Endothelial cell (in vitro differentiated cells): ENCODE results near the gene TSPAN3. TPM values are rescaled to one million over a fixed set of nuclear protein-coding genes. Genes with fewer than 3 reads are reported as not detected.

Experiments
- DNase-seq: peaks from one replicate; pipeline ENCODE4 v3.0.0; 2021; ENCODE audit warnings: low spot score
- H3K27ac Mint-ChIP-seq: one replicate; pipeline ENCODE4 v1.8.0; 2021; ENCODE audit warnings: mixed read lengths, inconsistent platforms; ENCODE audit not compliant: unreplicated experiment
- H3K27me3 Mint-ChIP-seq: one replicate; pipeline ENCODE4 v1.8.0; 2021; ENCODE audit warnings: mild to moderate bottlenecking, moderate library complexity, mixed read lengths, inconsistent platforms; ENCODE audit not compliant: unreplicated experiment
- H3K36me3 Mint-ChIP-seq: one replicate; pipeline ENCODE4 v1.8.0; 2021; ENCODE audit warnings: mild to moderate bottlenecking, low read depth, mixed read lengths, inconsistent platforms; ENCODE audit not compliant: unreplicated experiment
- H3K4me1 Mint-ChIP-seq: one replicate; pipeline ENCODE4 v1.8.0; 2021; ENCODE audit warnings: mild to moderate bottlenecking, mixed read lengths, inconsistent platforms; ENCODE audit not compliant: unreplicated experiment
- H3K4me3 Mint-ChIP-seq: one replicate; pipeline ENCODE4 v1.8.0; 2021; ENCODE audit warnings: mild to moderate bottlenecking, mixed read lengths, inconsistent platforms; ENCODE audit not compliant: unreplicated experiment
- H3K9me3 Mint-ChIP-seq: one replicate; pipeline ENCODE4 v1.8.0; 2021; ENCODE audit warnings: mixed read lengths, inconsistent platforms; ENCODE audit not compliant: unreplicated experiment
- total RNA-seq: library from RNA; stranded (reverse); fragmentation: NEBNext Ultra II Directional; extraction: Animal tissue kit (Norgen Biotek cat#: 25700); gene quantifications from one replicate; pipeline ENCODE4 v1.2.1, GENCODE V29; 2021; ENCODE audit not compliant: unreplicated experiment
- TF ChIP-seq, protein P1 (sequence below): fragments of 200-600 bp; sonication (generic); IDR thresholded peaks from one replicate; pipeline ENCODE4 v1.5.0; 2021; ENCODE audit warnings: antibody characterized with exemption; ENCODE audit not compliant: unreplicated experiment

TSPAN3 gene
- total RNA-seq, 1 donor from 2014 or later = 140 TPM

DNA sequence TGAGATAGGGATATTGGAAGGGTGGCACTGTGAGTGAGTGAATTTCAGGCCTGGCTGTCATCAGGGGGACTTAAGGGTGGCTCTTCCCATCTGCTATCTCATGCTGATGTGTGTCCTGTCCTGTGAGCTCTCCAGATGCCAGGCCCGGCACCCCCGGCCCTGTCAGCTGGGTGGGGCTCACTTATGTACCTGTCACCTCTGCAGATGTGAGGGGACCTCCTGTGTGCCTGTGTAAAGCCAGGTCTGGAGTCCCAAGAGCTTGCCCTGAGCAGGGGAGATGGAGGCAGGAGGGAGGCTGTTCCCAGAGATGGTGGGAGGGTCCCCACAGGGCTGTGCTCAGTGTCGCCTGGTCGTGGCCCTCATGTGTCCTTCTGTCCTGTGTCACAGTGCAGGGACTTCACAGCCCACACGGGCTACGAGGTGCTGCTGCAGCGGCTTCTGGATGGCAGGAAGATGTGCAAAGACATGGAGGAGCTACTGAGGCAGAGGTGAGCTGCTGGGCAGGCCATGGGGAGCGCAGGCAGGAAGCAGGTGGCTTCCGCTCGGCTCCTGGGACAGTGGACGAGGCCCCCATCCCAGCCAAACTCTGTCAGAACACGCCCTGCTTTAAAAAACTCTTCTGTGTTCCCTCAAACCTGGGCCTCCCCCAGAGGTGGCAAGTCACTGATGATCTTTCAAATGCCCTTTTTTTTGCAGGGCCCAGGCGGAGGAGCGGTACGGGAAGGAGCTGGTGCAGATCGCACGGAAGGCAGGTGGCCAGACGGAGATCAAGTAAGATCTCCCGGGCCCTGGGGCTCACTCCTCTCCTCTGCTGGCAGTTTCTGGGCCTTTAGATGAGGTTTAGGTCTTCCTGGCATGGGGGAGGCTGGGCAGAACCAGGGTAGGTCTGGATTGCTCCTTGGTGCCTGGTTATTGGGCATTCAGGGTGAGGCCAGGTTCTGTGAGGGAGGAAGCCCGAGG, 52.9 kb downstream of the TSPAN3 start:
- peaks cover 6% of the 10 kb centered on the region for H3K27me3 Mint-ChIP-seq
- no peak overlapping the region for H3K4me3 Mint-ChIP-seq
- no peak for DNase-seq
- H3K9me3 Mint-ChIP-seq = no peaks in the 10 kb centered on the region
- H3K36me3 Mint-ChIP-seq = no peaks in the 10 kb centered on the region
- no peak overlapping the region for H3K27ac Mint-ChIP-seq
- TF ChIP-seq, protein P1, sequence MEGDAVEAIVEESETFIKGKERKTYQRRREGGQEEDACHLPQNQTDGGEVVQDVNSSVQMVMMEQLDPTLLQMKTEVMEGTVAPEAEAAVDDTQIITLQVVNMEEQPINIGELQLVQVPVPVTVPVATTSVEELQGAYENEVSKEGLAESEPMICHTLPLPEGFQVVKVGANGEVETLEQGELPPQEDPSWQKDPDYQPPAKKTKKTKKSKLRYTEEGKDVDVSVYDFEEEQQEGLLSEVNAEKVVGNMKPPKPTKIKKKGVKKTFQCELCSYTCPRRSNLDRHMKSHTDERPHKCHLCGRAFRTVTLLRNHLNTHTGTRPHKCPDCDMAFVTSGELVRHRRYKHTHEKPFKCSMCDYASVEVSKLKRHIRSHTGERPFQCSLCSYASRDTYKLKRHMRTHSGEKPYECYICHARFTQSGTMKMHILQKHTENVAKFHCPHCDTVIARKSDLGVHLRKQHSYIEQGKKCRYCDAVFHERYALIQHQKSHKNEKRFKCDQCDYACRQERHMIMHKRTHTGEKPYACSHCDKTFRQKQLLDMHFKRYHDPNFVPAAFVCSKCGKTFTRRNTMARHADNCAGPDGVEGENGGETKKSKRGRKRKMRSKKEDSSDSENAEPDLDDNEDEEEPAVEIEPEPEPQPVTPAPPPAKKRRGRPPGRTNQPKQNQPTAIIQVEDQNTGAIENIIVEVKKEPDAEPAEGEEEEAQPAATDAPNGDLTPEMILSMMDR = no peak
- peaks cover 11% of the 10 kb centered on the region for H3K4me1 Mint-ChIP-seq

DNA sequence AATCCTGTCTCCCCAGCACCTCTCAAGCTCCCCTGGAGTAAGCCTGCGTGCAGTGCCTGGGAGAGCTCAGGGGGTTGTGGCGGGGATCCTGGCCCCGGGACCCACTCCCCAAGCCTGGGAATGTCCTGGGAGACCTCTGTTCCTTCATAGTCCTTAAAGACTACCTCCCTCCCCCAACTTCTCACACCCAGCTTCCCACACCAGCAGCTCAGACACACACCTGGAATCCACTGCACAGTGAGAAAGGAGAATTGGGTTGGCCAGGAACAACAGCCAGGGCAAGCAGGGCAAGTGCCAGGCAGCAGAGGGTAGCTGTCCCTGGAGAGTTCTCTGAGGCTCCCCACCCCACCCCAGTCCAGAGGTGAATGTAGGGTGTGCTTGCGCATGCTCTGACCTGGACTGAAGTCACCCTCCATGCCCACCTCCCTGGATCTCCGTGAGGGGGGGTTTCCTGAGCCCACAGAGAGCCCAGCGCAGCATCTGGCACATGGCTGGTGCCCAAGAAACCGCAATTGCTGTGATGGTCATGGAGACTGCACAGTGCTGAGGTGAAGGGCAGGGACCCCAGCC, 53.7 kb downstream of the TSPAN3 start:
- no peaks in the 10 kb centered on the region for H3K9me3 Mint-ChIP-seq
- peaks cover 6% of the 10 kb centered on the region for H3K27me3 Mint-ChIP-seq
- DNase-seq = no peak
- TF ChIP-seq, protein P1 = no peak
- H3K36me3 Mint-ChIP-seq = no peaks in the 10 kb centered on the region
- H3K4me1 Mint-ChIP-seq = peaks cover 7% of the 10 kb centered on the region
- H3K4me3 Mint-ChIP-seq = no peak overlapping the region
- no peak overlapping the region for H3K27ac Mint-ChIP-seq

DNA sequence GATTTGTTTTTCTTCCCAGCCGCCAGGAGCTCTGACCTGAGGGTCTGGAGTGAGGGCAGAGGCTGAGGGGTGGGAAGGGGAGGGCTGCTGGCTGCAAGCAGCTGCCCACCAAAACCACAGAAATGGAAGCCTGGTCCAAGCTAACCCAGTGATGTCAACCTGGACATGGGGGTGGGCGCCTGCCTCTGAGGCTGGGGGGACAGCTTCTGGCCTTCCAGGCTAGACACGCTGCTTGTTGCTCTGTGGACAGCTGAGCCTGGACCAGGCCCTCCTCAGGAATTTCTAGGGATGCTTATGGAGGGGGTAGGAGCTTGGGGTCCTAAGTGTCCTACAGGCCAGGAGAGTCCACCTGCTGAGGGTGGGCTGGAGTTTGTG, 54.6 kb downstream of the TSPAN3 start:
- peaks cover 3% of the 10 kb centered on the region for H3K4me1 Mint-ChIP-seq
- H3K27ac Mint-ChIP-seq = no peak overlapping the region
- H3K36me3 Mint-ChIP-seq = no peaks in the 10 kb centered on the region
- DNase-seq = no peak
- peaks cover 6% of the 10 kb centered on the region for H3K27me3 Mint-ChIP-seq
- no peak overlapping the region for H3K4me3 Mint-ChIP-seq
- no peaks in the 10 kb centered on the region for H3K9me3 Mint-ChIP-seq
- TF ChIP-seq, protein P1 = no peak

DNA sequence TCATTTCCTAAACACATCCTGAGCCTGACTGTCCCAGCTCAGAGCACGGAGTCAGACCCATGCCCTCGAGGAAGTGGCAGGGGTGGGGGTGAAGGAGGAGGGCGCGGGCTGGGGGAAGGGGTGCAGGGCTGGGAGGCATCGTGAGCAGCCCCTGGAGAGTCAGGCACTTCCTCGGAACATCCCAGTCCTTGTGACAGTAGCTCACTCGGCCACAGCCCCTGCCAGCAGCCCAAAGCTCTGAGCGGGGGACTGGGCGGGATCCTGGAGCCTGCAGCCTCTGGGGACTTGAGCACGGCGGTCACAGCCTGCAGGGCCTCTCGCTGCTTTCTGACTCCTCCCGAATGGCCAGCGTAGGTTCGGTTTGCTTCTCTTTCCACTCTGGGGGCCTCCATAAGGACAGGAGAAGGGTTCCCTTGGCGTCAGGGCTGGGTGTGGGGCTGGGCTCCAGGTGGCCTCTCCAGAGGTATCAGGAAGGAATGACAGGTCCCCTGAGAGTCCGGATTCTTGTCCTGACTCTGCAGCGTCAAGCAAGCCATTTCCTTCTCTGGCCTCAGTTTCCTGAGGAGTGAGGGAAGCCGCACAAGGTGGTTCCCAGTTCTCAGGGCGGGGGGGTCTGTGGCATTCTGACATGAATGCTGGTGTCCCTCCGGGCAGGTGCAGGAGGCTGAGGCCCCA, 55.1 kb downstream of the TSPAN3 start:
- H3K36me3 Mint-ChIP-seq = no peaks in the 10 kb centered on the region
- H3K4me3 Mint-ChIP-seq = no peak overlapping the region
- peaks cover 3% of the 10 kb centered on the region for H3K4me1 Mint-ChIP-seq
- TF ChIP-seq, protein P1 = no peak
- peaks cover 6% of the 10 kb centered on the region for H3K27me3 Mint-ChIP-seq
- no peak overlapping the region for H3K27ac Mint-ChIP-seq
- H3K9me3 Mint-ChIP-seq = no peaks in the 10 kb centered on the region
- DNase-seq = no peak
